ENCODE measurements around the gene GLYAT.

GLYAT gene

GRCh38 chr11:58770166-58770565 is 38.4 kb upstream of the GLYAT start:
- Histone ChIP-seq H3K4me3 (ENCODE audit: low read depth in 1 of 2, low read length in 2 of 2) (no peak overlapping the region), H3K4me1 (ENCODE audit: insufficient read depth, low read length) (no peaks in the 10 kb centered on the region), H3K9ac (ENCODE audit: low read length) (no peak overlapping the region), H3K27me3 (ENCODE audit: control insufficient read depth in 1 of 2, insufficient read depth in 2 of 2, low read length in 2 of 2) (no peaks in the 10 kb centered on the region), H3K27ac (ENCODE audit: low read depth, low read length) (no peak overlapping the region), H3K36me3 (ENCODE audit: insufficient read depth, low read length) (no peaks in the 10 kb centered on the region), H3K9me3 (ENCODE audit: low read length) (no peaks in the 10 kb centered on the region)

- H3K27me3 ChIP-seq (ENCODE audit: control insufficient read depth in 1 of 2, insufficient read depth in 2 of 2, low read length in 2 of 2) = no peaks in the 10 kb centered on the region
- H3K9ac ChIP-seq (ENCODE audit: low read length) = no peak overlapping the region
- no peak overlapping the region for H3K4me3 ChIP-seq (ENCODE audit: low read depth in 1 of 2, low read length in 2 of 2)
- no peaks in the 10 kb centered on the region for H3K9me3 ChIP-seq (ENCODE audit: low read length)
- H3K36me3 ChIP-seq (ENCODE audit: insufficient read depth, low read length) = no peaks in the 10 kb centered on the region
- H3K27ac ChIP-seq (ENCODE audit: low read depth, low read length) = no peak overlapping the region
- no peaks in the 10 kb centered on the region for H3K4me1 ChIP-seq (ENCODE audit: insufficient read depth, low read length)
Observed at GRCh38 chr11:58769308-58769707, 37.6 kb upstream of the GLYAT start.

- no peak overlapping the region for H3K4me3 ChIP-seq (ENCODE audit: low read depth in 1 of 2, low read length in 2 of 2)
- no peaks in the 10 kb centered on the region for H3K36me3 ChIP-seq (ENCODE audit: insufficient read depth, low read length)
- no peaks in the 10 kb centered on the region for H3K4me1 ChIP-seq (ENCODE audit: insufficient read depth, low read length)
- no peak overlapping the region for H3K9ac ChIP-seq (ENCODE audit: low read length)
- H3K27me3 ChIP-seq (ENCODE audit: control insufficient read depth in 1 of 2, insufficient read depth in 2 of 2, low read length in 2 of 2) = no peaks in the 10 kb centered on the region
- no peak overlapping the region for H3K27ac ChIP-seq (ENCODE audit: low read depth, low read length)
- H3K9me3 ChIP-seq (ENCODE audit: low read length) = no peaks in the 10 kb centered on the region
Observed at GRCh38 chr11:58768137-58768536, 36.4 kb upstream of the GLYAT start.

GRCh38 chr11:58765078-58765477 is 33.3 kb upstream of the GLYAT start:
- no peaks in the 10 kb centered on the region for H3K27me3 ChIP-seq (ENCODE audit: control insufficient read depth in 1 of 2, insufficient read depth in 2 of 2, low read length in 2 of 2)
- no peaks in the 10 kb centered on the region for H3K4me1 ChIP-seq (ENCODE audit: insufficient read depth, low read length)
- no peaks in the 10 kb centered on the region for H3K9me3 ChIP-seq (ENCODE audit: low read length)
- no peaks in the 10 kb centered on the region for H3K36me3 ChIP-seq (ENCODE audit: insufficient read depth, low read length)
- no peak overlapping the region for H3K27ac ChIP-seq (ENCODE audit: low read depth, low read length)
- no peak overlapping the region for H3K4me3 ChIP-seq (ENCODE audit: low read depth in 1 of 2, low read length in 2 of 2)
- H3K9ac ChIP-seq (ENCODE audit: low read length) = no peak overlapping the region

GRCh38 chr11:58763120-58763490 is 31.4 kb upstream of the GLYAT start:
- Histone ChIP-seq H3K4me3 (ENCODE audit: low read depth in 1 of 2, low read length in 2 of 2) (no peak overlapping the region), H3K36me3 (ENCODE audit: insufficient read depth, low read length) (no peaks in the 10 kb centered on the region), H3K9ac (ENCODE audit: low read length) (no peak overlapping the region), H3K27me3 (ENCODE audit: control insufficient read depth in 1 of 2, insufficient read depth in 2 of 2, low read length in 2 of 2) (no peaks in the 10 kb centered on the region), H3K27ac (ENCODE audit: low read depth, low read length) (no peak overlapping the region), H3K4me1 (ENCODE audit: insufficient read depth, low read length) (no peaks in the 10 kb centered on the region), H3K9me3 (ENCODE audit: low read length) (no peaks in the 10 kb centered on the region)

- Histone ChIP-seq H3K27me3 (ENCODE audit: control insufficient read depth in 1 of 2, insufficient read depth in 2 of 2, low read length in 2 of 2) (no peaks in the 10 kb centered on the region), H3K36me3 (ENCODE audit: insufficient read depth, low read length) (no peaks in the 10 kb centered on the region), H3K9ac (ENCODE audit: low read length) (no peak overlapping the region), H3K4me1 (ENCODE audit: insufficient read depth, low read length) (no peaks in the 10 kb centered on the region), H3K27ac (ENCODE audit: low read depth, low read length) (no peak overlapping the region), H3K4me3 (ENCODE audit: low read depth in 1 of 2, low read length in 2 of 2) (no peak overlapping the region), H3K9me3 (ENCODE audit: low read length) (no peaks in the 10 kb centered on the region)
Observed at GRCh38 chr11:58762284-58763119, 30.8 kb upstream of the GLYAT start.

GRCh38 chr11:58757439-58757838 is 25.7 kb upstream of the GLYAT start:
- no peaks in the 10 kb centered on the region for H3K27me3 ChIP-seq (ENCODE audit: control insufficient read depth in 1 of 2, insufficient read depth in 2 of 2, low read length in 2 of 2)
- H3K9me3 ChIP-seq (ENCODE audit: low read length) = no peaks in the 10 kb centered on the region
- no peaks in the 10 kb centered on the region for H3K36me3 ChIP-seq (ENCODE audit: insufficient read depth, low read length)
- no peak overlapping the region for H3K27ac ChIP-seq (ENCODE audit: low read depth, low read length)
- no peak overlapping the region for H3K9ac ChIP-seq (ENCODE audit: low read length)
- no peak overlapping the region for H3K4me3 ChIP-seq (ENCODE audit: low read depth in 1 of 2, low read length in 2 of 2)
- H3K4me1 ChIP-seq (ENCODE audit: insufficient read depth, low read length) = no peaks in the 10 kb centered on the region

GRCh38 chr11:58745705-58746364 is 14.1 kb upstream of the GLYAT start:
- H3K27ac ChIP-seq (ENCODE audit: low read depth, low read length) = no peak overlapping the region
- no peak overlapping the region for H3K9ac ChIP-seq (ENCODE audit: low read length)
- H3K9me3 ChIP-seq (ENCODE audit: low read length) = peaks cover 9% of the 10 kb centered on the region
- no peak overlapping the region for H3K4me3 ChIP-seq (ENCODE audit: low read depth in 1 of 2, low read length in 2 of 2)
- no peaks in the 10 kb centered on the region for H3K36me3 ChIP-seq (ENCODE audit: insufficient read depth, low read length)
- no peaks in the 10 kb centered on the region for H3K27me3 ChIP-seq (ENCODE audit: control insufficient read depth in 1 of 2, insufficient read depth in 2 of 2, low read length in 2 of 2)
- no peaks in the 10 kb centered on the region for H3K4me1 ChIP-seq (ENCODE audit: insufficient read depth, low read length)

- H3K9me3 ChIP-seq (ENCODE audit: low read length) = peaks cover 9% of the 10 kb centered on the region
- H3K27ac ChIP-seq (ENCODE audit: low read depth, low read length) = no peak overlapping the region
- no peaks in the 10 kb centered on the region for H3K27me3 ChIP-seq (ENCODE audit: control insufficient read depth in 1 of 2, insufficient read depth in 2 of 2, low read length in 2 of 2)
- H3K9ac ChIP-seq (ENCODE audit: low read length) = no peak overlapping the region
- H3K36me3 ChIP-seq (ENCODE audit: insufficient read depth, low read length) = no peaks in the 10 kb centered on the region
- no peak overlapping the region for H3K4me3 ChIP-seq (ENCODE audit: low read depth in 1 of 2, low read length in 2 of 2)
- no peaks in the 10 kb centered on the region for H3K4me1 ChIP-seq (ENCODE audit: insufficient read depth, low read length)
Observed at GRCh38 chr11:58744988-58745704, 13.4 kb upstream of the GLYAT start.

GRCh38 chr11:58742981-58743880 is 11.5 kb upstream of the GLYAT start:
- Histone ChIP-seq H3K4me3 (ENCODE audit: low read depth in 1 of 2, low read length in 2 of 2) (no peak overlapping the region), H3K9ac (ENCODE audit: low read length) (no peak overlapping the region), H3K27ac (ENCODE audit: low read depth, low read length) (no peak overlapping the region), H3K36me3 (ENCODE audit: insufficient read depth, low read length) (no peaks in the 10 kb centered on the region), H3K9me3 (ENCODE audit: low read length) (peaks cover 9% of the 10 kb centered on the region), H3K4me1 (ENCODE audit: insufficient read depth, low read length) (no peaks in the 10 kb centered on the region), H3K27me3 (ENCODE audit: control insufficient read depth in 1 of 2, insufficient read depth in 2 of 2, low read length in 2 of 2) (no peaks in the 10 kb centered on the region)

- H3K27me3 ChIP-seq (ENCODE audit: control insufficient read depth in 1 of 2, insufficient read depth in 2 of 2, low read length in 2 of 2) = no peaks in the 10 kb centered on the region
- no peak overlapping the region for H3K27ac ChIP-seq (ENCODE audit: low read depth, low read length)
- H3K4me1 ChIP-seq (ENCODE audit: insufficient read depth, low read length) = no peaks in the 10 kb centered on the region
- peaks cover 9% of the 10 kb centered on the region for H3K9me3 ChIP-seq (ENCODE audit: low read length)
- no peaks in the 10 kb centered on the region for H3K36me3 ChIP-seq (ENCODE audit: insufficient read depth, low read length)
- no peak overlapping the region for H3K9ac ChIP-seq (ENCODE audit: low read length)
- H3K4me3 ChIP-seq (ENCODE audit: low read depth in 1 of 2, low read length in 2 of 2) = no peak overlapping the region
Observed at GRCh38 chr11:58742140-58742539, 10.4 kb upstream of the GLYAT start.

Data from muscle layer of colon (tissue), 2 donors.